SU-DHL-6 (cell line): ENCODE measurements around the gene C1orf232.
A peak's percentile ranks its signal among the peaks of the same experiment; 100 is the strongest.

Source experiments
- H2AFZ ChIP-seq: fragments of 200-600 bp; sonication (generic); 2 replicates; pipeline ENCODE4 v1.6.1; 2014; ENCODE audit warnings: low read depth, mild to moderate bottlenecking, moderate library complexity, mixed read lengths, antibody characterized with exemption, low read length; ENCODE audit not compliant: severe bottlenecking
- H3F3A ChIP-seq: fragments of 200-600 bp; shearing (Covaris generic); 2 replicates; pipeline ENCODE4 v1.6.0; 2016; ENCODE audit warnings: antibody characterized with exemption, mild to moderate bottlenecking; ENCODE audit not compliant: insufficient read depth
- H3K27ac ChIP-seq: fragments of 200-600 bp; sonication (generic); 2 replicates; pipeline ENCODE4 v1.5.1; 2016; ENCODE audit warnings: low read depth, mild to moderate bottlenecking, low read length, moderate library complexity, mixed read lengths
- H3K27me3 ChIP-seq: fragments of 200-600 bp; sonication (generic), shearing (Covaris generic); 2 replicates; pipeline ENCODE4 v1.6.0; 2014; ENCODE audit warnings: mild to moderate bottlenecking, low read length
- H3K36me3 ChIP-seq: fragments of 200-600 bp; sonication (generic); 2 replicates; pipeline ENCODE4 v1.6.1; 2014; ENCODE audit warnings: mild to moderate bottlenecking, low read length, mixed read lengths
- H3K4me2 ChIP-seq: fragments of 300-600, 200-600 bp; shearing (Covaris generic), sonication (generic); 2 replicates; pipeline ENCODE4 v1.6.0; 2014; ENCODE audit warnings: low read length, low read depth, mild to moderate bottlenecking; ENCODE audit not compliant: poor library complexity, severe bottlenecking
- H3K4me3 ChIP-seq: fragments of 200-600 bp; sonication (generic); 2 replicates; pipeline ENCODE4 v1.5.1; 2014; ENCODE audit warnings: antibody characterized with exemption, low read length, mild to moderate bottlenecking, mixed read lengths; ENCODE audit not compliant: insufficient read depth, poor library complexity, severe bottlenecking
- H3K79me2 ChIP-seq: fragments of 200-600 bp; sonication (generic); 2 replicates; pipeline ENCODE4 v1.6.1; 2014; ENCODE audit warnings: mild to moderate bottlenecking, low read length, moderate library complexity; ENCODE audit not compliant: insufficient read depth
- H3K9ac ChIP-seq: fragments of 200-600 bp; sonication (generic); 2 replicates; pipeline ENCODE4 v1.7.0; 2014; ENCODE audit warnings: mild to moderate bottlenecking, low read length
- H3K9me2 ChIP-seq: fragments of 200-600 bp; sonication (generic); replicated peaks from 2 replicates; pipeline ENCODE4 v1.6.1; 2014; ENCODE audit warnings: low read length; ENCODE audit not compliant: insufficient read depth
- H3K9me3 ChIP-seq: fragments of 200-600 bp; sonication (generic); 2 replicates; pipeline ENCODE4 v1.6.1; 2014; ENCODE audit warnings: low read length, mixed read lengths; ENCODE audit not compliant: insufficient read depth
- H4K20me1 ChIP-seq: fragments of 200-600 bp; sonication (generic); 2 replicates; pipeline ENCODE4 v1.6.1; 2014; ENCODE audit warnings: low read depth, mild to moderate bottlenecking, antibody characterized with exemption, low read length, moderate library complexity, mixed read lengths
- CTCF ChIP-seq: fragments of 200-600 bp; sonication (generic); IDR thresholded peaks from one replicate; pipeline ENCODE4 v1.5.1; 2017; ENCODE audit warnings: antibody characterized with exemption, mild to moderate bottlenecking, low read length, moderate library complexity; ENCODE audit not compliant: insufficient read depth, poor library complexity, severe bottlenecking
- EZH2phosphoT487 ChIP-seq: fragments of 200-600 bp; sonication (generic), shearing (Covaris generic); conservative IDR thresholded peaks from 2 replicates; pipeline ENCODE4 v1.6.1; 2018; ENCODE audit warnings: mild to moderate bottlenecking, antibody characterized with exemption, low read length, moderate library complexity, mixed read lengths

C1orf232 gene

GRCh38 chr1:26195805-26196204, 27.0 kb upstream of the C1orf232 start:
- H3K27ac ChIP-seq, result no peak overlapping the region
- no peak for TF ChIP-seq CTCF
- no peak for TF ChIP-seq EZH2phosphoT487

GRCh38 chr1:26191739-26192138, 23.0 kb upstream of the C1orf232 start:
- no peaks in the 10 kb centered on the region for H3F3A ChIP-seq
- no peak overlapping the region for H2AFZ ChIP-seq
- no peaks in the 10 kb centered on the region for H4K20me1 ChIP-seq
- no peak overlapping the region for H3K9ac ChIP-seq
- no peaks in the 10 kb centered on the region for H3K36me3 ChIP-seq
- H3K9me3 ChIP-seq, result no peaks in the 10 kb centered on the region
- H3K4me2 ChIP-seq, result no peak overlapping the region
- no peaks in the 10 kb centered on the region for H3K79me2 ChIP-seq
- no peaks in the 10 kb centered on the region for H3K9me2 ChIP-seq
- no peak overlapping the region for H3K4me3 ChIP-seq
- TF ChIP-seq EZH2phosphoT487 (no peak), CTCF (no peak)
- no peaks in the 10 kb centered on the region for H3K27me3 ChIP-seq
- H3K27ac ChIP-seq, result no peak overlapping the region

More at GRCh38 chr1:26195805-26196204, 27.0 kb upstream of the C1orf232 start:
- H3K9me3 ChIP-seq, result no peaks in the 10 kb centered on the region
- H3K9ac ChIP-seq, result no peak overlapping the region
- H3F3A ChIP-seq, result no peaks in the 10 kb centered on the region
- H3K9me2 ChIP-seq, result no peaks in the 10 kb centered on the region
- H4K20me1 ChIP-seq, result no peaks in the 10 kb centered on the region
- H3K27me3 ChIP-seq, result no peaks in the 10 kb centered on the region
- no peaks in the 10 kb centered on the region for H3K79me2 ChIP-seq
- no peak overlapping the region for H3K4me3 ChIP-seq
- H3K4me2 ChIP-seq, result no peak overlapping the region
- H2AFZ ChIP-seq, result no peak overlapping the region
- H3K36me3 ChIP-seq, result no peaks in the 10 kb centered on the region

- no peak within 1 kb of the TSS for H2AFZ ChIP-seq
- H3K27ac ChIP-seq, result no peak within 1 kb of the TSS
- no peak within 1 kb of the TSS for H3K9ac ChIP-seq
- no peaks in the 10 kb centered on the region for H3F3A ChIP-seq
- H3K36me3 ChIP-seq, result no peaks in the 10 kb centered on the region
- H3K79me2 ChIP-seq, result no peaks in the 10 kb centered on the region
- H4K20me1 ChIP-seq, result no peaks in the 10 kb centered on the region
- H3K4me2 ChIP-seq, result no peak within 1 kb of the TSS
- no peak within 1 kb of the TSS for H3K4me3 ChIP-seq
- no peak for TF ChIP-seq EZH2phosphoT487
- TF ChIP-seq CTCF, result peak; percentile 25
- no peaks in the 10 kb centered on the region for H3K9me2 ChIP-seq
- H3K27me3 ChIP-seq, result no peaks in the 10 kb centered on the region
- H3K9me3 ChIP-seq, result no peaks in the 10 kb centered on the region
Observed at GRCh38 chr1:26190373-26190987, 21.7 kb upstream of the C1orf232 start, which contains the start of gene CATSPER4. CATSPER4 (plus strand) TSS chr1:26190602; CDS start chr1:26190628, 26 bp downstream.
